ENCODE data around the gene SIVA1.

Gene SIVA1

GRCh38 chr14:104784218-104784568, 31.2 kb downstream of the SIVA1 start:
- peaks cover 11% of the 10 kb centered on the region for H3K36me3 ChIP-seq (ENCODE audit: control insufficient read depth, insufficient read depth, low read length)
- no peaks in the 10 kb centered on the region for H3K27me3 ChIP-seq (replicated peaks; ENCODE audit: control insufficient read depth, insufficient read depth, low read length)
- no peak overlapping the region for H3K4me3 ChIP-seq (replicated peaks; ENCODE audit: low read depth, low read length)
- no peak for TF ChIP-seq CTCF (IDR thresholded peaks at IDR 0.05; ENCODE audit: insufficient read depth, low read length, poor library complexity, severe bottlenecking)
- no peak for DNase-seq (ENCODE audit: extremely low read depth, insufficient read length)

- no peak for TF ChIP-seq CTCF (IDR thresholded peaks at IDR 0.05; ENCODE audit: insufficient read depth, low read length, poor library complexity, severe bottlenecking)
- Histone ChIP-seq H3K4me3 (replicated peaks; ENCODE audit: low read depth, low read length) (no peak overlapping the region), H3K27me3 (replicated peaks; ENCODE audit: control insufficient read depth, insufficient read depth, low read length) (no peaks in the 10 kb centered on the region), H3K36me3 (ENCODE audit: control insufficient read depth, insufficient read depth, low read length) (peaks cover 13% of the 10 kb centered on the region)
- no peak for DNase-seq (ENCODE audit: extremely low read depth, insufficient read length)
Observed at GRCh38 chr14:104784846-104785707, 32.1 kb downstream of the SIVA1 start.

GRCh38 chr14:104785708-104786080, 32.7 kb downstream of the SIVA1 start:
- DNase-seq (ENCODE audit: extremely low read depth, insufficient read length): no peak
- no peak for TF ChIP-seq CTCF (IDR thresholded peaks at IDR 0.05; ENCODE audit: insufficient read depth, low read length, poor library complexity, severe bottlenecking)
- Histone ChIP-seq H3K27me3 (replicated peaks; ENCODE audit: control insufficient read depth, insufficient read depth, low read length) (no peaks in the 10 kb centered on the region), H3K36me3 (ENCODE audit: control insufficient read depth, insufficient read depth, low read length) (peaks cover 19% of the 10 kb centered on the region), H3K4me3 (replicated peaks; ENCODE audit: low read depth, low read length) (no peak overlapping the region)

- Histone ChIP-seq H3K27me3 (replicated peaks; ENCODE audit: control insufficient read depth, insufficient read depth, low read length) (no peaks in the 10 kb centered on the region), H3K36me3 (ENCODE audit: control insufficient read depth, insufficient read depth, low read length) (peaks cover 20% of the 10 kb centered on the region), H3K4me3 (replicated peaks; ENCODE audit: low read depth, low read length) (no peak overlapping the region)
- no peak for TF ChIP-seq CTCF (IDR thresholded peaks at IDR 0.05; ENCODE audit: insufficient read depth, low read length, poor library complexity, severe bottlenecking)
- DNase-seq (ENCODE audit: extremely low read depth, insufficient read length): no peak
Observed at GRCh38 chr14:104786091-104786586, 33.2 kb downstream of the SIVA1 start.

GRCh38 chr14:104786726-104787675, 34.1 kb downstream of the SIVA1 start:
- no peak for DNase-seq (ENCODE audit: extremely low read depth, insufficient read length)
- TF ChIP-seq CTCF (IDR thresholded peaks at IDR 0.05; ENCODE audit: insufficient read depth, low read length, poor library complexity, severe bottlenecking): no peak
- H3K4me3 ChIP-seq (replicated peaks; ENCODE audit: low read depth, low read length): no peak overlapping the region
- no peaks in the 10 kb centered on the region for H3K27me3 ChIP-seq (replicated peaks; ENCODE audit: control insufficient read depth, insufficient read depth, low read length)
- H3K36me3 ChIP-seq (ENCODE audit: control insufficient read depth, insufficient read depth, low read length): peaks cover 26% of the 10 kb centered on the region
